ENCODE measurements around the gene UBAP2. TPM values are rescaled to one million over a fixed set of nuclear protein-coding genes. Genes with fewer than 3 reads are reported as not detected.

UBAP2 gene
- total and polyA plus RNA-seq, 2 donors (not counting 3 experiments of a cell fraction or from before 2014, with no cell fraction given): 43.2 to 55.8 TPM

DNA sequence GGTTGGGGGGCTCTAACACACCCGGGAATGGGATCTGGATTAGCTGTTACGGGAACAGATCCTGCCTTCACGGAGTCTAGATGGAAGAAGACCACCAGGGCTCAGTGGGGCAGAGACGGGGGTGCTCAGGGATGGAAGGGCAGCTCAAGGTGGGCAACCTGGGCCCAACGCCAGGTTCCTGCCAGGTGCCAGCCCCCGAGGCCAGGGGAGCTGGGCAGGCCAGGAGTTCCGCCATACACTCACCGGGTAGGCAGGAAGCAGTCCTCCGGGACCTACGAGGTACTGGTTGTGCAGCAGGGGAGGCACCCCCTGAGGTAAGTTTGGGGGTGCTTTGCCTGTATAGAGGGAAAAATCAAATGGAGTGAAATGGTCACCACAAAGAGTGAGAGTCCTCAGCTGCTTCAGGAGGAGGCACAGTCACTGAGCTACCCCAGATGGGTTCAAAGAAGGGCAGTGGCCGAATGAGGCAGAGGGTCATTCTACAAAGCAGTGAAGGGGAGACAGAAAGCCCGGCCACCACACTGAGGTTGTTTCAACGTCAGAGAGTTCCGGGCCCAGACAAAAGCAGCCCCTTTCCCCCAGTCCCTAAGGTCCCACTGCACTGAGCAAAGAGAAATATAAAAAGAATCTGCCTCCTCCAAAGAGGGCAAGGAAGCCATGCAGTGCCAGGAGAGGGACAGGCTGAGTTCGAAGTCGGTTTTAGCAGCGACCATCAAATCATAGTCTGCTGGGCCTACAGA, 121.8 kb downstream of the UBAP2 start:
- ChIA-PET POLR2A (no interaction called here), CTCF (interaction anchor here (0.5 to 4.3 kb wide), 3 partner anchors 82 to 213 kb away, joined by 3 to 74 read pairs (median 4); no protein-coding TSS in a partner anchor)
- H3K36me3 ChIP-seq (ENCODE audit: control insufficient read depth in 2 of 2, extremely low read depth in 1 of 2, insufficient read depth in 2 of 2, low read length in 2 of 2): peaks cover 20 to 73% of the 10 kb centered on the region in 2 experiments
- intact Hi-C loops (cut with micrococcal nuclease): no loop called here
- BruUV-seq (replicated peaks): no TSS peak
- no peak overlapping the region for H3K9ac ChIP-seq (replicated peaks; ENCODE audit: extremely low read depth, insufficient read depth, low read length)
- no peak overlapping the region for H3K4me3 ChIP-seq (replicated peaks in 1 of 3; ENCODE audit: insufficient read depth in 1 of 3, low read depth in 1 of 3, low read length in 3 of 3)
- no peak for DNase-seq (ENCODE audit: low read depth, low spot score)
- H4K20me1 ChIP-seq (replicated peaks; ENCODE audit: control insufficient read depth, extremely low read depth, insufficient read depth, low read length): no peaks in the 10 kb centered on the region
- no peaks in the 10 kb centered on the region for H3K9me3 ChIP-seq (replicated peaks; ENCODE audit: control insufficient read depth, insufficient read depth, low read length)
- peaks cover 2% of the 10 kb centered on the region for H3K79me2 ChIP-seq (ENCODE audit: control insufficient read depth, insufficient read depth, low read length)
- no peak overlapping the region for H3K27ac ChIP-seq (ENCODE audit: insufficient read depth, low read depth, low read length)
- no peaks in the 10 kb centered on the region for H3K4me1 ChIP-seq (ENCODE audit: control insufficient read depth, extremely low read depth, insufficient read depth, low read length)
- no peaks in the 10 kb centered on the region for H3K9me1 ChIP-seq (replicated peaks; ENCODE audit: control insufficient read depth, extremely low read depth, insufficient read depth, low read length)
- dilution Hi-C loops (cut with MboI; ENCODE audit: extremely low pct_ligation_motif_present, low sequenced_read_pairs): no loop called here
- no peak for FAIRE-seq
- TF ChIP-seq CTCF (IDR thresholded peaks at IDR 0.05; ENCODE audit: extremely low read depth in 1 of 2, insufficient read depth in 1 of 2, low read depth in 1 of 2, low read length in 2 of 2): no peak
- TF ChIP-seq POLR2A (IDR thresholded peaks at IDR 0.05; ENCODE audit: low read depth, low read length): no peak
- TF ChIP-seq POLR2AphosphoS5 (IDR thresholded peaks at IDR 0.05; ENCODE audit: insufficient read depth, low read depth, low read length): no peak
- no peak for TF ChIP-seq FOS (IDR thresholded peaks at IDR 0.05; ENCODE audit: borderline replicate concordance, insufficient read depth, low read length)
- TF ChIP-seq, protein P1, sequence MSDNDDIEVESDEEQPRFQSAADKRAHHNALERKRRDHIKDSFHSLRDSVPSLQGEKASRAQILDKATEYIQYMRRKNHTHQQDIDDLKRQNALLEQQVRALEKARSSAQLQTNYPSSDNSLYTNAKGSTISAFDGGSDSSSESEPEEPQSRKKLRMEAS (IDR thresholded peaks at IDR 0.05; ENCODE audit: insufficient read depth, insufficient read length): no peak
- TF ChIP-seq MYC (IDR thresholded peaks at IDR 0.05; ENCODE audit: low read depth, low read length): no peak
- no peak for TF ChIP-seq EZH2 (IDR thresholded peaks at IDR 0.05; ENCODE audit: borderline replicate concordance, low read depth, low read length, severe bottlenecking)
- TF ChIP-seq JUN (IDR thresholded peaks at IDR 0.05; ENCODE audit: borderline replicate concordance, insufficient read depth, insufficient read length, low read depth): no peak
- TF ChIP-seq GATA2 (IDR thresholded peaks at IDR 0.05; ENCODE audit: insufficient read depth, insufficient read length, low read depth, low read length): no peak
- H3K4me2 ChIP-seq (ENCODE audit: insufficient read depth, low read length): no peak overlapping the region
- H3K27me3 ChIP-seq (ENCODE audit: control insufficient read depth in 2 of 2, insufficient read depth in 2 of 2, low read length in 2 of 2): no peaks in the 10 kb centered on the region
- H2AFZ ChIP-seq (ENCODE audit: low read depth, low read length): no peak overlapping the region

Data from endothelial cell of umbilical vein (primary cell).